Gastrocnemius medialis (tissue), 4 donors: ENCODE results near the gene INS. TPM values are rescaled to one million over a fixed set of nuclear protein-coding genes. Genes with fewer than 3 reads are reported as not detected.

ENCODE experiments used
- ATAC-seq, 2 donors: fragments of 150-250 bp; one replicate each; pipeline ENCODE4 v1.9.1; 2016
- DNase-seq, 2 donors: peaks; one replicate each; pipeline ENCODE4 v3.0.0-alpha.2; 2019
- H3K27ac ChIP-seq, 4 donors: fragments of 200-600 bp; sonication (generic); 1 replicate in 1 of 4; 2 replicates in 3 of 4; pipeline ENCODE4 v1.5.1; 2016 to 2018; ENCODE audit warnings: mild to moderate bottlenecking in 2 of 4, moderate library complexity in 1 of 4
- H3K27me3 ChIP-seq, 3 donors: fragments of 200-600 bp; sonication (generic) in 2 of 3; 1 replicate in 1 of 3; 2 replicates in 2 of 3; pipeline versions ENCODE4 v1.5.1 to v1.6.0; 2016 to 2019; ENCODE audit warnings: mild to moderate bottlenecking in 1 of 3, moderate library complexity in 1 of 3
- H3K36me3 ChIP-seq, 2 donors: fragments of 200-600 bp; sonication (generic) in 1 of 2; one replicate each; pipeline ENCODE4 v1.5.1; 2017 to 2018
- H3K4me1 ChIP-seq, 2 donors: fragments of 200-600 bp; sonication (generic) in 1 of 2; one replicate each; pipeline ENCODE4 v1.5.1; 2016 to 2017; ENCODE audit warnings: mild to moderate bottlenecking in 2 of 2
- H3K4me3 ChIP-seq, 4 donors: fragments of 200-600 bp; sonication (generic) in 3 of 4; 1 replicate in 1 of 4; 2 replicates in 3 of 4; pipeline ENCODE4 v1.5.1; 2016 to 2019; ENCODE audit warnings: mild to moderate bottlenecking in 2 of 4
- H3K9me3 ChIP-seq, 3 donors: fragments of 200-600 bp; sonication (generic) in 2 of 3; 1 replicate in 1 of 3; 2 replicates in 2 of 3; pipeline ENCODE4 v1.5.1; 2016 to 2019
- POLR2A ChIP-seq, 2 donors: fragments of 450-650 bp; IDR thresholded peaks; one replicate each; pipeline ENCODE4 v1.6.1; 2017; ENCODE audit warnings: antibody characterized with exemption in 2 of 2, mild to moderate bottlenecking in 2 of 2, moderate library complexity in 2 of 2
- in situ Hi-C, 4 donors: fragments of 200-750 bp; cut with MboI; loops; one replicate each; pipeline versions ENCODE4 v1.15.0 to v1.8.0; 2017; ENCODE audit warnings: low sequenced_read_pairs in 4 of 4
- intact Hi-C: fragments of 100-400 bp; cut with DNase I; formaldehyde crosslinking; loops from one replicate; pipeline ENCODE4 v1.15.1; 2023; ENCODE audit warnings: low total_unique reads
- total RNA-seq, 4 donors: library from RNA; depleted of rRNA; stranded (reverse); fragments of >200 nt; gene quantifications; one replicate each; pipeline versions ENCODE4 v1.1.0 to v1.2.3, GENCODE V29; 2016
- TF ChIP-seq, protein P1 (sequence below), 5 experiments: fragments of 450-650 bp in 3 of 5; fragments of 200-600 bp in 2 of 5; sonication (generic) in 2 of 5; IDR thresholded peaks in 4 of 5; conservative IDR thresholded peaks in 1 of 5; 1 replicate in 4 of 5; 2 replicates in 1 of 5; pipeline ENCODE4 v1.5.1; 2016 to 2019; ENCODE audit warnings: antibody characterized with exemption in 5 of 5, mild to moderate bottlenecking in 3 of 5, moderate library complexity in 3 of 5

The INS gene
- total RNA-seq, 4 donors from 2014 or later: not detected

DNA sequence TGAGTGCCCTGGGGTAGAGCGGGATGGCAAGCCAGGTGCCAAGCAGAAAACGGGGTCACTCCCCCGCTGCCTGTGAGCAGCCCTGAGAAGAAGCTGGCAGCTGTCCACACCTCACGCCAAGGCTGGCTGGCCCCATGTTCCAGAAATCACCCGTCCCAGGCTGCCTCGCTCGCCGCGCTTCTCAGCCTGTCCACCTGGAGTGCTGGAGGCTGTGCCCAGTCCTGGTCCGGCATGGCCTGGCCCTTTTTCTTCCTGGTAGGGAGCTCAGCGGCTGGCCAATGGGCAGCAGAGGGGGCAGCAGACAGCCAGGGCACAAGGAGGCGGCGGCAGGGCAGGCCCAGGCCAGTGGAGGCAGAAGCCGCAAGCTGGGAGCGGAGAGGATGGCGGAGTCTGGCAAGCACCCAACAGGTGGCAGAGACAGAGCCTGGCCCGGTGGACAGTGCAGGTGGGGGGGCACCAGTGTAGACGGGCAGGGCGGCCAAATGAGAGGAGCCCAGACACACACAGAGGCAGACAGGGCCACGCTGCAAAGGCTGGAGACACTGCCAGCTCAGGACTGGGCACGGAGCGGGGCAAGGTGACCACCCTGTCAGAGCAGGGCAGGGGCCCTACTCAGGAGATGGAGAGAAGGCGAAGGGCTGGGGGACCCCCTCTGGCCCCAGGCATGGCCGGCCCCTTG lies 47.8 kb upstream of the INS start:
- in situ Hi-C loops (no loop called here), intact Hi-C loops (no loop called here)
- Histone ChIP-seq H3K4me1 (no peaks in the 10 kb centered on the region), H3K27me3 (peaks cover 3 to 12% (median 10%) of the 10 kb centered on the region in 3 donors), H3K27ac (no peak overlapping the region), H3K9me3 (no peaks in the 10 kb centered on the region), H3K36me3 (no peaks in the 10 kb centered on the region), H3K4me3 (no peak overlapping the region)
- DNase-seq (no peak), ATAC-seq (no peak)
- TF ChIP-seq, protein P1, sequence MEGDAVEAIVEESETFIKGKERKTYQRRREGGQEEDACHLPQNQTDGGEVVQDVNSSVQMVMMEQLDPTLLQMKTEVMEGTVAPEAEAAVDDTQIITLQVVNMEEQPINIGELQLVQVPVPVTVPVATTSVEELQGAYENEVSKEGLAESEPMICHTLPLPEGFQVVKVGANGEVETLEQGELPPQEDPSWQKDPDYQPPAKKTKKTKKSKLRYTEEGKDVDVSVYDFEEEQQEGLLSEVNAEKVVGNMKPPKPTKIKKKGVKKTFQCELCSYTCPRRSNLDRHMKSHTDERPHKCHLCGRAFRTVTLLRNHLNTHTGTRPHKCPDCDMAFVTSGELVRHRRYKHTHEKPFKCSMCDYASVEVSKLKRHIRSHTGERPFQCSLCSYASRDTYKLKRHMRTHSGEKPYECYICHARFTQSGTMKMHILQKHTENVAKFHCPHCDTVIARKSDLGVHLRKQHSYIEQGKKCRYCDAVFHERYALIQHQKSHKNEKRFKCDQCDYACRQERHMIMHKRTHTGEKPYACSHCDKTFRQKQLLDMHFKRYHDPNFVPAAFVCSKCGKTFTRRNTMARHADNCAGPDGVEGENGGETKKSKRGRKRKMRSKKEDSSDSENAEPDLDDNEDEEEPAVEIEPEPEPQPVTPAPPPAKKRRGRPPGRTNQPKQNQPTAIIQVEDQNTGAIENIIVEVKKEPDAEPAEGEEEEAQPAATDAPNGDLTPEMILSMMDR (IDR thresholded peaks at IDR 0.05 in 4 of 5, conservative IDR thresholded peaks at IDR 0.05 in 1 of 5): no peak
- TF ChIP-seq POLR2A (IDR thresholded peaks at IDR 0.05): no peak

DNA sequence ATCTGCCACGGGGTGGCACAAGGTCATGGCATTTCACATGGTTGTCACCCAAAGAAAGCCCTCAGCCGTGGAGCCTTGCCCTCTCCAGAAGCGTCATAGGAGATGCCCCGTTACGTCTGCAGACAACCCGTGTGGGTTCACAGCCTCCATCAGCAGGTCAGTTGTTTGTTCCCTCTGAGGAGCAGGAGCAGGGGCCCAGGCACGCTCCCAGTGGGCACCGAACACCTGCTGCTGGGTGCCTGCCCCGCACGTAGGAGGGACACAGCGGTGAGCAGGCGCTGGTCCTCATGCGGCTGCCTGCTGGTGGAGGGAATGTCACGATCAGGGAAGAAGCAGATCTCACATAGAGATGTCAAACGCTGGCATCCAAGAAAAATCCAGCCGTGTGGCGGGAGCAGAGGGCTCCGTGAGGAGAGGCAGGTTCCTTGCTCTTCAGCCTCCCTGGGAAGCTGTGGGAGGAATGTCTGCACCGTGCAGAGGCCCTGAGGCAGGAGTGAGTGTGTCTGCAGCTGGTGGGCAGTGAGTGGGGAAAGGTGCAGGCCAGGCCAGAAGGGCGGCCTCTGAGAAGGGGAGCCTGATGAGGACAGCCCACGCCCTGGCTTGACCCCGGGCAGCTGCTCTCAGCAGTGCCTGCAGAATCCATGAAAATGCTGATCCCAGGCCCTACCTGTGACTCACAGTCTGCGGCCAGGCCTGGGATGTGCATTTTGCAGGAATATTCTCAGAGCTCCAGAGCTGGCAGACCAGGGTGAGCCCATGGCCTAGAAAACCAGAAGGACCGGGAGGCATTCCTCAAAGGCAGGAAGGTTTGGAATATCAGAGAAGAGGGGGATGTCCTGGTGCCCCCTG lies 47.0 kb upstream of the INS start:
- ATAC-seq (no peak), DNase-seq (no peak)
- TF ChIP-seq, protein P1 (IDR thresholded peaks at IDR 0.05 in 4 of 5, conservative IDR thresholded peaks at IDR 0.05 in 1 of 5): no peak
- no peak for TF ChIP-seq POLR2A (IDR thresholded peaks at IDR 0.05)
- Histone ChIP-seq H3K27me3 (peaks cover 3 to 12% (median 10%) of the 10 kb centered on the region in 3 donors), H3K4me3 (no peak overlapping the region), H3K27ac (no peak overlapping the region), H3K4me1 (no peaks in the 10 kb centered on the region), H3K36me3 (no peaks in the 10 kb centered on the region), H3K9me3 (no peaks in the 10 kb centered on the region)
- in situ Hi-C loops: no loop called here
- intact Hi-C loops: no loop called here

DNA sequence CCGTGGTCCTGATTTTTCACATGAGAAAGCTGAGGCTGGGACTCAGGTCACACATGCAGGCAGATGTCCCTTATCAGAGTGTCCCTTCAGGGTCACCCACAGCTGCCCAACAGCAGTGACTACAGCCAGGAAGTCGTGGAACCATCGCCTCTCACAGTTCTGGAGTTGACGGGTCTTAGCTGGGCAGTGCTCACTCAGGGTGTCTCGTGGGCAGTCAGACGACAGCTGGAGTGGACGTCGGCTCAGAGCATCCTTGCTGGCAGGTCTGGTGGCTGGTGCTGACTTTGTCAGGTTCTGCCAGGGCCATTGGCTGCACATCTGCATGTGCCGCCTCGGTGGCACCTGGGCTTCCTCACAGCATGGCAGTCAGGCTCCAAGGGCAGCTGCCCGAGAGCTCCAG lies 46.2 kb upstream of the INS start:
- DNase-seq (no peak), ATAC-seq (no peak)
- TF ChIP-seq, protein P1 (IDR thresholded peaks at IDR 0.05 in 4 of 5, conservative IDR thresholded peaks at IDR 0.05 in 1 of 5): no peak
- H3K4me1 ChIP-seq: no peaks in the 10 kb centered on the region
- peaks cover 3 to 12% (median 10%) of the 10 kb centered on the region in 3 donors for H3K27me3 ChIP-seq
- H3K27ac ChIP-seq: no peak overlapping the region
- in situ Hi-C loops: no loop called here
- intact Hi-C loops: no loop called here
- no peaks in the 10 kb centered on the region for H3K9me3 ChIP-seq
- H3K36me3 ChIP-seq: no peaks in the 10 kb centered on the region
- no peak overlapping the region for H3K4me3 ChIP-seq

DNA sequence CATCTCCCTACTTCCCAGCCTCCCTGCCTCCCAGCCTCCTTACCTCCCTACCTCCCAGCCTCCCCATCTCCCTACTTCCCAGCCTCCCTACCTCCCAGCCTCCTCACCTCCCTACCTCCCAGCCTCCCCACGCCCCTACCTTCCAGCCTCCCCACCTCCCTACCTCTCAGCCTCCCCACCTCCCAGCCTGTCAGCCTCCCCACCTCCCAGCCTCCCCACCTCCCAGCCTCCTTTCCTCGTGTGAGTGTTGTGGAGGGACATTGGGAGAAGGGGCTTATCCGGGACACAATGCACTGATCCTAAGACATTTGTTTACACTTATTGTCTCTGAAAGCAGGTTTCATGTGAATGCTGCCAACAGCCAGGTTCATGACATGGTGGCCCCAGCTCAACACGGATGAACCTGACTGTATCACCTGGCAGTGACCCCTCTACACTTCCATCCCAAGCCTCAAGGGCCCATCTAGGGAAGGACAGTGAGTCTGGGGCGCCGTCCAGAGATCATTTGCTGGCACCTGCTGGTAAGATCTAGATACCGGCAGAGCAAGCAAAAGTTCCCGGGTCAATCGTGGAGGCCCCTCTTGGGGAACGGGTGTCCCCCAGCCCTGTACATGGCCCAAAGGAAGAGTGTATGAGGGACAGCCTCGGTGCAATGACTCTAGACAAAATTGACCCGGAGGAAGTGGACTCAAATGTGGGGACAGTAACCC lies 45.1 kb upstream of the INS start:
- no peak for DNase-seq

More for the DNA sequence above, 45.1 kb upstream of the INS start:
- in situ Hi-C loops (no loop called here), intact Hi-C loops (no loop called here)
- no peaks in the 10 kb centered on the region for H3K9me3 ChIP-seq
- H3K4me3 ChIP-seq: no peak overlapping the region
- ATAC-seq: no peak
- H3K4me1 ChIP-seq: no peaks in the 10 kb centered on the region
- TF ChIP-seq POLR2A (IDR thresholded peaks at IDR 0.05): no peak
- TF ChIP-seq, protein P1 (IDR thresholded peaks at IDR 0.05 in 4 of 5, conservative IDR thresholded peaks at IDR 0.05 in 1 of 5): no peak
- peaks cover 3 to 12% (median 10%) of the 10 kb centered on the region in 3 donors for H3K27me3 ChIP-seq
- H3K27ac ChIP-seq: no peak overlapping the region
- H3K36me3 ChIP-seq: no peaks in the 10 kb centered on the region
